ENCODE data around the gene AKT1. TPM values are rescaled to one million over a fixed set of nuclear protein-coding genes. Genes with fewer than 3 reads are reported as not detected.

Gene AKT1
- total and polyA plus RNA-seq, 2 of the 4 experiments (the other 2 are of a cell fraction): 193 to 221 TPM

GRCh38 chr14:104804481-104805325 lies 9.2 kb upstream of the AKT1 start:
- Histone ChIP-seq H3K36me3 (ENCODE audit: control insufficient read depth, insufficient read depth, low read length) (no peaks in the 10 kb centered on the region), H4K91ac (ENCODE audit: insufficient read depth, low read depth, low read length) (no peak overlapping the region), H2BK20ac (ENCODE audit: low read depth, low read length) (no peak overlapping the region), H3K27me3 (ENCODE audit: control insufficient read depth, insufficient read depth, low read length) (no peaks in the 10 kb centered on the region), H3K4ac (ENCODE audit: low read depth, low read length) (0 out of 2 replicates have a peak overlapping the region, but pooled peaks have one; percentile 12), H3K4me1 (ENCODE audit: control insufficient read depth, insufficient read depth, low read length) (peaks cover 17% of the 10 kb centered on the region), H3K4me2 (ENCODE audit: low read depth, low read length) (no peak overlapping the region), H2BK120ac (ENCODE audit: low read depth, low read length) (no peak overlapping the region), H3K14ac (replicated peaks; ENCODE audit: low read depth, low read length) (no peak overlapping the region), H2AK5ac (ENCODE audit: low read depth, low read length) (peak overlapping the region; percentile 54), H3K9ac (ENCODE audit: low read depth, low read length) (no peak overlapping the region), H3K27ac (ENCODE audit: insufficient read depth, low read length) (no peak overlapping the region), H2BK5ac (ENCODE audit: low read depth, low read length, poor library complexity, severe bottlenecking) (no peak overlapping the region), H2BK15ac (ENCODE audit: low read depth, low read length) (no peak overlapping the region), H3K9me1 (ENCODE audit: insufficient read depth, low read length) (peaks cover 16% of the 10 kb centered on the region), H3K23ac (ENCODE audit: low read depth, low read length) (no peak overlapping the region), H4K5ac (ENCODE audit: low read depth, low read length) (no peak overlapping the region), H3K4me3 (ENCODE audit: insufficient read depth, low read depth, low read length) (no peak overlapping the region), H3K9me3 (ENCODE audit: control insufficient read depth, insufficient read depth, low read length) (no peaks in the 10 kb centered on the region), H3K18ac (ENCODE audit: low read depth, low read length) (no peak overlapping the region; the same call in 1 of the 2 replicates), H4K20me1 (ENCODE audit: insufficient read depth, low read length) (peaks cover 4% of the 10 kb centered on the region; the same call in 1 of the 2 replicates), H2AFZ (replicated peaks; ENCODE audit: low read length, poor library complexity) (peak overlapping the region; percentile 43), H3K79me1 (ENCODE audit: low read depth in 1 of 2, low read length in 2 of 2) (peaks cover 0 to 12% of the 10 kb centered on the region in 2 experiments; a peak in 1 of 4 replicates), H2AK9ac (replicated peaks; ENCODE audit: low read depth, low read length, poor library complexity) (peak overlapping the region; percentile 79), H4K8ac (ENCODE audit: low read depth in 2 of 2, low read length in 2 of 2) (no peak overlapping the region; a peak in 1 of 4 replicates), H3K56ac (ENCODE audit: extremely low read depth, insufficient read depth, low read length) (no peak overlapping the region)
- ChIA-PET POLR2A (ENCODE audit: unreplicated experiment) (no interaction called here), CTCF (no interaction called here)
- BruUV-seq (replicated peaks): no TSS peak
- DNase-seq (no peak), ATAC-seq (ENCODE audit: low read depth) (no peak)
- in situ Hi-C loops (cut with MboI; ENCODE audit: low sequenced_read_pairs) (no loop called here), intact Hi-C loops (cut with micrococcal nuclease) (no loop called here), dilution Hi-C loops (cut with HindIII; ENCODE audit: low sequenced_read_pairs, unreplicated experiment) (no loop called here)
- WGBS, 2 experiments (ENCODE audit: extremely low coverage in 2 of 2, insufficient read length in 1 of 2): 69% methylated on average over 6 of the region's 18 CpGs; no CpG with 5 or more reads in 1 of the 2 experiments
- no peak for TF ChIP-seq MAZ (IDR thresholded peaks at IDR 0.05; ENCODE audit: borderline replicate concordance, low read depth, low read length)
- no peak for TF ChIP-seq RFX5 (IDR thresholded peaks at IDR 0.05; ENCODE audit: low read depth, low read length)
- no peak for TF ChIP-seq BHLHE40 (IDR thresholded peaks at IDR 0.05; ENCODE audit: low read depth, low read length)
- TF ChIP-seq CHD1 (IDR thresholded peaks at IDR 0.05; ENCODE audit: low read depth, low read length): no peak
- TF ChIP-seq MAFK (IDR thresholded peaks at IDR 0.05; ENCODE audit: low read depth, low read length): no peak
- no peak for TF ChIP-seq RAD21 (IDR thresholded peaks at IDR 0.05; ENCODE audit: low read length)
- no peak for TF ChIP-seq FOS (IDR thresholded peaks at IDR 0.05; ENCODE audit: low read depth, low read length)
- TF ChIP-seq POLR2A (IDR thresholded peaks at IDR 0.05; ENCODE audit: low read depth, low read length): no peak
- no peak for TF ChIP-seq CTCF (conservative IDR thresholded peaks at IDR 0.05; ENCODE audit: low read depth, low read length)
- TF ChIP-seq MXI1 (IDR thresholded peaks at IDR 0.05; ENCODE audit: borderline replicate concordance, low read depth, low read length): no peak
- TF ChIP-seq ELK1 (IDR thresholded peaks at IDR 0.05; ENCODE audit: borderline replicate concordance, low read depth, low read length): no peak
- TF ChIP-seq CEBPB (IDR thresholded peaks at IDR 0.05; ENCODE audit: low read depth, low read length): no peak
- no peak for TF ChIP-seq NFE2L2 (IDR thresholded peaks at IDR 0.05; ENCODE audit: low read depth, low read length)
- TF ChIP-seq SMC3 (IDR thresholded peaks at IDR 0.05; ENCODE audit: low read depth, low read length): no peak
- TF ChIP-seq RCOR1 (IDR thresholded peaks at IDR 0.05; ENCODE audit: insufficient replicate concordance, low read length): no peak
